ENCODE results near the gene MCRIP2.
"Not testable (repeated sequence)": the region's sequence is repeated elsewhere in the genome, so short reads cannot be mapped to it uniquely, and the experiment has no call there.

MCRIP2 gene, protein sequence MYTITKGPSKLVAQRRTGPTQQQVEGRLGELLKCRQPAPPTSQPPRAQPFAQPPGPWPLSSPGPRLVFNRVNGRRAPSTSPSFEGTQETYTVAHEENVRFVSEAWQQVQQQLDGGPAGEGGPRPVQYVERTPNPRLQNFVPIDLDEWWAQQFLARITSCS

DNA sequence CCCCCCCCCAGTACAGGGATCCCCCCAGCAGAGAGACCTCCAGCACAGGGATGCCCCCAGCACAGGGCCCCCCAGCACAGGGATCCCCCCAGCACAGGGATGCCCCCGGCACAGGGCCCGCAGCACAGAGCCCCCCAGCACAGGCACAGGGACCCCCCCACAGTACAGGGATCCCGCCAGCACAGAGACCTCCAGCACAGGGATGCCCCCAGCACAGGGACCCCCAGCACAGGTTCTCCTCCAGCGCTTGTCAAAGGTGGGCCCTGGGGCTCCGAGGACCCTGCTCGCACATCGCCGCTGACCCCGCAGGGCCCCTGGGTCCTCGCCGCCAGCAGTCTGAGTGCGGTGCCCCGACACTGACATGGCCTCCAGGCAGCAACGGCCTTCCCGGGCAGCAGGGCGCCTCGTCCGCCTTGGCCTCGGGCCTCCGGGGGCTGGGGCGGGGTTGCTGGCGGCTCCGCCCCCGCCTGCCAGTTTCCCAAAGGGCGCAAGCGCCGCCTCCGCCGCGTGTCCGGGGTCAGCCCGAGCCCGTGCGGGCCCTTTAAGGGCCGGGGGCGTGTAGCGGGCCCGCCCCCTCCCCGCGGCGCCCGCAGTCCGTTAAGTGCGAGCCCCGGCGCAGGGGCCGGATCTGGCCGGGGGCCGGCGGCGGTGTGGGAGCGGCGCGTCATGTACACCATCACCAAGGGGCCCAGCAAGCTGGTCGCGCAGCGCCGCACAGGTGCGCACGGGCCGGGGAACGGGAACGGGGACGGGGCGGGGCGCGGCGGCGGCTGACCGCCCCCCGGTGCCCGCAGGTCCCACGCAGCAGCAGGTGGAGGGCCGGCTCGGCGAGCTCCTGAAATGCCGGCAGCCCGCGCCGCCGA lies at the start of gene MCRIP2:
Gene MCRIP2, plus strand, starts transcription at position 503 of the 863 bp plus-strand sequence. Its CDS starts 164 bp downstream, at position 667.
- DNase-seq: peak; percentile 69 to 85

DNA sequence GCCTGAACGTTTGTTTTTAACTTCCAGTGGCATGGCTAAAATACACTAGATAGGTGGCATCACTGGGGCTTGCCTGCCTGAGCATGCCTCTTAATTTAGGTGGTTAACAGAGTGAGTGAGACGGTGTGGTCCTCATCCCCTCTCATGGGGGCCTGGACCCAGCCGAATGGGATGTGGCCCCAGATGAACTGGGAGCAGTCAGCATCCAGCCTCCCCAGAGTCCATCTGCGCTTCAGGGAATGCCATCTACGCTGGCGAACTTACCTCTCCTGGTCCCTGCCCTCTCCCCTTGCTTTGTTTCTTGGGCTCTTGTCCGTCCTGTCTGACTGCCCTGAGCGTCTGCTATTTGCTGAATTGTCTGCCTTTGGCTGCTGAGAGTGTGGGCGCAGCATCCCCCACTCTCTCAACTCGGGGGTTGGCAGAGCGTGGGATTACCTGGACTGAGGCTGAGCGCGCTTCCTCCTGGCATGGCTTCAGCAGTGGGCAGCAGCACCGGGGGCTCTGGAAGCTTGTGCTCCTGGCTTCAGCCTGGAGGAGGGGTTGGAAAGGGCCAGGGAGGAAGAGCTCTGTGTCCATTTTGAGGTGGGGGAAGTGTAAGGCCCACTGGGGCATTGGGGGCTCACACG lies 49.6 kb upstream of the MCRIP2 start:
- DNase-seq: no peak

DNA sequence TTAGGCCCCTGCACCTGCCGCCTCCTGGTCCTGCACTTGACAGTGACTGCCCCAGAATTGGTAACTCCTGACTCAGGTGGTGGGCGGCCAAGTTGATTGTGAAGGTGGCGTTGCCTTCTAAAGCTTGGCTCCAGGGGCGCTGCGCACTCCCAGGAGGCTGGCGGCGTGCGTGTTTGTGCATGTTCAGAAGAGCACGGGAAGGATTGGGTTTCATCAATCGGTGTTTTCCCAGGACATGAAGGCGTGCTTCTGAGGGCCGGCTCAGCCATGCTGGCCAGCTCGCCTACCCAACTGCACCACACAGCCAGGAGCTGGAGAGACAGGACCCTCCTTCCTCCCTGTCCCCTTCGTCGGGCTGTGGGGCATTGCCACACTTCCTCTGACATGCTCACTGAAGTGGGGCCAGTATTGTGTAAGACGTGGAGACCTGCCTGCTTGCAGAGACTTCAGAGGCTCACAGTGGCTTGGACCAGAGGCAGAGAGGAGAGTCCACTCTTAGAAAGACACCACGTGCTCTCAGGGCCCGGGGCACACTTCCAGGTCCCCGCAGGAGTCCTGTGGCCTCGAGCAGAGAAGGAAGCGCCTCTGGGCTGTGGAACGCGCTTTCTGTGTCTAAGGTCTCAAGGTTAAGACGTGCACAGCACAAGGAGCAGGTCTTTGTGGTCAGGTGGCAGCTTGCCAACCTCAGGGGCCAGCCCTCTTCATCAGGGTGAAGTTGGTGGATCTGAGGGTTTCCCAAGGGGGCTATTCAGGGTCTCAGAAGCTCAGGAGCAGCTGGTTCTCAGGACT lies 48.9 kb upstream of the MCRIP2 start:
- DNase-seq: no peak

DNA sequence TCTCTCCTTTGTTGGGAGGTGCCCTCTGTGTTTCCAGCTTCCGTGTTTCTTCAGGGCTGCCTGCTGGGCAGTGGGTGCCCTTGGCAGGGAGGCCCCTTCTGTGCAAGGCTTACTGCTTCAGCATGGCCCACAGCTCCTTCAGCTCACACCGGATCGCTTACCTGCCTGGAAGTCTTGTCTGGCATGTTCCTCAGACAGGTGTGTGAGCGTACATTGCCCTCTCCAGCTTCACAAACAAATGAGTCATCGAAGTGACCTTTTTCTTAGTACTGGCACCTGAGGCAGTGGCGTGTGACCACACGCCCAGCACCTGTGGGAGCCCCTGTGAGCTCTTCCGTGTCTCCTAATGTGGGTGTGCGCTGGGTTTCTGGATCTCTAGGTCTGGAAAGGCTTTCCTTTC lies 48.2 kb upstream of the MCRIP2 start:
- DNase-seq: no peak

DNA sequence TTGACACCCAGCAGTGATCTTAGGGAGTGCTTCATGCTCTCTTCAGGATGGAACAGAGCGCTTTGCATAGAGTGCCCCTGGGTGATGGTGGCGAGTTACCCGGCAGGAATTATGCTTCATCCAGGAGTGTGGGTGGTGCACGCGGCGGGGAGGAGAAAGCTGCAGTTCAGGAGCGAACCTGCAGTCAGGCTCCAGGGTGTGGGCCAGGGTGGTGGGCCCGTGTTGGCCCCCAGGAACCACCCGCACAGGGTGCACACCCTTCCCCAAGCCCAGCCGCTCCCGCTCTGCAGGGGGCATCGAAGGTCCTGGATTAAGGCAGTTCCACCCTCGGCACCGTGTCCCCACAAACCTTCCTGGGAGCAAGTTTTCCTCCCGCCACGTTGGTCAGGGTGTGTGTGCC lies 47.8 kb upstream of the MCRIP2 start:
- no peak for DNase-seq

DNA sequence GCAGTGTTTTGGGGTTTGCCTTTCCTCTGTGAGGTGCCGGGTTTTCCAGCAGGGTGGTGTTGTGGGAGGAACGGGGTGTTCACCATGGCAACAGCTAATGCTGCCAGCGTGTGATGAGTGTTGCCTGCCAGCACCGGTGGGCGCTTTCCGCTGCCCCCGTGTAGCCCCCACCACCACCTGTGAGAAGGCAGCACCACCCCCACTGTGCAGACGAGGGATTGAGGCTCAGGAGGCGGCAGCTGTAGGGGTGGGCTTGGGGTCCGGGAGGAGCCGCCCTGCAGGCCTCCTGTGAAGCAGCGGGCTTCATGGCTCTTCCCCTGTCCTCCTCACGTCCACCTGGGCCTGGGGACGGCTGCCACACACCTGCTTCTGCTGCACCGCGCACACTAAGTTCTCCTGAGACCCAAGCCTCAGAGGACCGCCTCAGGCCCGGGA lies 46.5 kb upstream of the MCRIP2 start:
- no peak for DNase-seq

DNA sequence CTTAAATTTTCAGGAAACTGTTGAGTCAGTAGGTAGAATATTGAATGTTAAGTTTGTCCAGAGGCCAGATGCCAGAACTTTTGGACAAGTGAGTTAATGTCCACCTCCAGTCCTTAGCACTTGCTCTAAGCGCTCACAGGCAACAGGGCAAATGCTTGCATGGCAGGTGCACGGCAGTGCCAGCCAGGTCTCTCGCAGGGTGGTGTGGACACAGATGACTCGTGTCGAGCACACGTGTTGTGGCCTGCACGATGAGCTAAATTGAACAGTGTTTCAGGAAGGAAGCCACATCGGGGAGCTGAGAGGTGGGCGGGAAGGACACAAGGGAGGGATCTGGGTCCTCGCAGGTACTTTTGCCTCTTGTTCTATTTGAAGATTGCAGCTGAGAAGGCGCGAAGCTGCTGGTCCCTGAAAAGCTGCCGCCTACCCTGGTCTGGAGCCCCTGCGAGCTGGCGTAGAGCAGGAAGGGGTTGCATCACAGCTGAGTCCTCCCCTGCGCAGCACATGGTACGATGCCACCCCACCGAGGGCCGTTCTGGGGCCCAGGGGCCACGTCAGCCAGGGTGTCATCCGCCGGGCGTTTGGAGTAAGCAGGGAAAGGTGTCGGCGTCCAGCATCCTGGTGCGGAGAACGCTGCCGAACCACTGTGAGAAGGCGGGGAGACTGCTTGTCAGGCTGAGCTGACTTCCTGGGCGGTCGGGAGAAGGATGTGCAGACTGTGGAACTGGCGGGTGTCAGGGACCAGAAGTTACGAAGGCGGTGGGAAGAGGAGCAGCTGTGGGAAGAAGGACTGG lies 45.5 kb upstream of the MCRIP2 start:
- no peak for DNase-seq

DNA sequence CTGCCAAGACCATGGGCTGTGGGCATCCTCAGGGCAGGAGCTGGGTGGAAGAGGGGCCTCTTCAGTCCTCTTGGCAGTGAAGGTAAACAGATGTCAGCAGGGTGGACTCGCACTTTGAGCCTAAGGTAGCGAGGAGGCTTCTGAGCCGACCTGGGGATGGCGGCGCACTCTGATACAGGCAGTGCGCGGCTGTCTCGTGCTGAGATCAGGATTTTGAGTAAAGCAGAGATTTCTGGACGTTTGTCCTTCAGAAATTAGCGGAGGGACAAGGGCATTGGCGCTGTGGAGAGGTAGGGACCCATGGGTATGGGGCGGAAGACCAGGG lies 44.9 kb upstream of the MCRIP2 start:
- no peak for DNase-seq

DNA sequence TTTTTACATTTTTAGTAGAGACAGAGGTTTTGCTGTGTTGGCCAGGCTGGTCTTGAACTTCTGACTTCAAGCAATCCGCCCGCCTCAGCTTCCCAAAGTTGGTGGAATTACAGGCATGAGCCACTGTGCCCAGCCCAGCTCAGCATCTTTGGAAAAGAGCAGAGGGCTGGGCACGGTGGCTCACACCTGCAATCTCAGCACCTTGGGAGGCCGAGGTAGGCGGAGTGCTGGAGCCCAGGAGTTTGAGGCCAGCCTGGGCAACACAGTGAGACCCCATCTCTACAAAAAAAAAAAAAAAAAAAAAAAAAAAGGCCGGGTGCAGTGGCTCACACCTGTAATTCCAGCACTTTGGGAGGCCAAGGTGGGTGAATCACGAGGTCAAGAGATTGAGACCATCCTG lies 44.0 kb upstream of the MCRIP2 start:
- DNase-seq: not testable (repeated sequence)

DNA sequence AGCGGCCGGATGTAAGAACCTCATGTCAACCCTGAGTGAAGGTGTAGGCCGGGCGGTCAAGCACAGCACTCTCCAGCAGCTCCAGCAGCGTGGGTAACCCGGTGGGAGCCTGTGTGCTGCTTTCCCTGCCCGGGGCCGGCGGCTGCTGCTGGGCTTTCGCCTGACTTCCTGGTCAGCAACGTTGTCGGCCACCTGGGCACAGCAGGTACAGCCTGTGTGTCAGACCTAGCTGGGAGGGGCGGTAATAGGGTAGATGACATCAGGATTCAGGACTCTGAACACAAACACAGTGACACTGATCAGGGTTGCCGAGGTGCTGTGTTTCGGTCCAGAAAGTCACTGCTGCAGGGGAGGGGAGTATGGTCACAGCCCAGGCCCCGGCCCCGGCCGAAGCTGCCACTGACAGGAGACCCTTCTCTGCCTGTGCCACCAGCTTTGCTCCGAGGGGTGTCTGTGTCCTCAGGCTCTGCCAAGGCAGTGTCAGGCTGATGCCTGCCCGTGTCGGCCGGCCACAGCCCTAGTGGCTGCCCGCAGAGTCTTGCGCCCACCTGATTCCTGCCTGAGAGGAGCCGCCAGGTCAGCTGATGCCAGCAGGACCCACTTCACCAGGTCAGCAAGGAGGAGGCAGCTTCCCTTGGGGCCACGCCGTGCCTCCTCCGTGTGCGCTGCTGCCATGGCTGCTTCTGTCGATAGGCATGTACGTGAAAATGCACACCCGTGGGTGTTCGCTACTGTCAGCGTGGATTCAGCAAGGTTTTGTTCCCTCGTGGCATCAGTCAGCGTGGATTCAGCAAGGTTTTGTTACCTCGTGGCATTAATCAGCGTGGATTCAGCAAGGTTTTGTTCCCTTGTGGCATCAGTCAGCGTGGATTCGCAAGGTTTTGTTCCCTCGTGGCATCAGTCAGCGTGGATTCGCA lies 42.5 kb upstream of the MCRIP2 start:
- DNase-seq: no peak

DNA sequence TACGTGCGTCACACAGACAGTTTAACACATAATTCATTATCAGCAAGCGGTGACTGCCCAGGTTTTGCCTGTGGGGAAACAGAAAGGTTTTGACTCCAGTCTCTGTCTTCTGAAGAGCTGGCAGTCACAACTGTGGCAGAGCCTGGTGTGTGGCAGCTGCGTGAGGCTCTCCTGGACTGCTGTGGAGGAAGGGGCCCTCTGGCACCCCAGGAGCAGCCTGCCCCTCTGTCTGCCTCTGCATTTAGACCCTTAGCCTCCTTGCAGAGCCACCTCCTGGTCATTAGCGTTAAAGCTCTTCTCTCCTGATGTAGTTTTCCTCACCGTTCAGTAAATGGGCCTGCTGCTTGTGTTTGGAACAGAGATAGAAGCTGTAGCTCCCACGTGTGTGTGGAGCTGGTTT lies 40.8 kb upstream of the MCRIP2 start:
- DNase-seq: no peak

DNA sequence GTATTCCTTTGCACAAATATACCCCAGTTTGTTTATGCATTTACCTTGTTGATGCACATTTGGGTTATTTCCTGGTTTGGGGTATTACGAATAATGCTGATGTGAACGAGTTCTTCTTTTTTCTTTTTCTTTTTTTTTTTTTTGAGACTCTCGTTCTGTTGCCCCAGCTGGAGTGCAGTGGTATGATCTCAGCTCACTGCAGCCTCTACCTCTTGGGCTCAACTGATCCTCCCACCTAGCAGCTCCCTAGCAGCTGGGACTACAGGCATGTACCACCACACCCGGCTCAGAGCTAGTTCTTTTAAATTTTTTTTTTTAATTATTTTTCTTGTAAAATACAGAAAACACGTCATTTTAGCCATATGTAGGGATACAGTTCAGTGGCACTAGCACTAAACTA lies 37.7 kb upstream of the MCRIP2 start:
- no peak for DNase-seq

DNA sequence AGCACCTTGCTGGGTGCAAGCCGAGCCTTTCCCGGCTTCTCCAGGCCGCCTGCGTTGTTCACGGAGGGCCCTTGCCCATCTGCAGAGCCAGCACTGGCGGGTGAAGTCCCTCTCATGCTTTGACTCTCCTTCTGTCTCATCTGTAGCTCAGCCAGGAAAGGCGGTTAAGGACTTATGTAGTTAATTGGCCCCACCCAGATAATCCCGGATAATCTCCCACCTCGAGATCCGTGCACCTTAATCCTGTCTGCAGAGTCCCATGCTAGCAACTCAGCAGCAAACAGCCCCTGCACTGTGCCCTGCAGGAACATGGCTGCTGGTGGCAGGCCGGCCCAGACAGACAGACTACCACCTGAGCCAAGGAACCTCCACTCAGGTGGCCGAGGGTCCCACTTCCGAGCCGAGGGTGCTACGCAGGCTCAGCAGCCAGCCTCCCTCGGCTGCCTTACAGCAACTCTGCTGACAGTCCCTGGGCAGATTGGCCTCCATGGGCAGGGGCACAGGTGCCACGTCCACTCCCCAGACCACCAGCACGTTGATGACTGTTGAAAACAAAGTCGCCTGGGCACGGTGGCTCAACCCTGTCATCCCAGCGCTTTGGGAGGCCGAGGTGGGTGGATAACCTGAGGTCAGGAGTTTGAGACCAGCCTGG lies 34.8 kb upstream of the MCRIP2 start:
- DNase-seq: no peak

DNA sequence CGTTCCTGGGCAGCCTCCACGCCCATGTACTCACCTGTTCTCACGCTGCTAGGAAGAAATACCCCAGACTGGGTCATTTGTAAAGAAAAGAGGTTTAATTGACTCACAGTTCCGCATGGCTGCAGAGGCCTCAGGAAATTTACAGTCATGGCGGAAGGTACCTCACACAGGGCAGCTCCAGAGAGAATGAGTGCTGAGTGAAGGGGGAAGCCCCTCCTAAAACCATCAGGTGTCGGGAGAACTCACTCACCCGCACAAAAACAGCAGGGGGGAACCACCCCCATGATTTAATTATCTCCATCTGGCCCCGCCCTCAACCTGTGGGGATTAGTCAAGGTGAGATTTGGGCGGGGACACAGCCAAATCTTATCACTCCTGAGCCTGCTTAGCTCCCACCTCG lies 33.6 kb upstream of the MCRIP2 start:
- no peak for DNase-seq

DNA sequence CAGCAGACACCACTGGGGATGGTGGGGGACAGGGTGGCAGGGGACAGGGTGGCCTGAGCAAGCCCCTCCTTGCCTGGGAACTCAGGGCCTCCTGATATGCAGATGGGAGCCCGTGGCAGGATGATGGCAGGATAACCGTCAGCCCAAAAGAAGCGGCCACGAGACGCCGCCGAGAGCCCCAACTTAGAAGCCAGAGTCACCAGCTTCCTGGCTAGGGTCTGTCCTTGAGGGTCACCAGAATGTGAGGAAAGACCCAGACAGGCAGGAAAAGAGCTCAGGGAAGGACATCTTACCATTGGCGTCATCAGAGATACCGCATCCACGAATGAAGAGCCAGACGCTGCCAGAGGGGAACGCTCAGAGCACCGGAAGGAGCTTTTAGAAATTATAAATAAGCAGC lies 32.3 kb upstream of the MCRIP2 start:
- DNase-seq: no peak

DNA sequence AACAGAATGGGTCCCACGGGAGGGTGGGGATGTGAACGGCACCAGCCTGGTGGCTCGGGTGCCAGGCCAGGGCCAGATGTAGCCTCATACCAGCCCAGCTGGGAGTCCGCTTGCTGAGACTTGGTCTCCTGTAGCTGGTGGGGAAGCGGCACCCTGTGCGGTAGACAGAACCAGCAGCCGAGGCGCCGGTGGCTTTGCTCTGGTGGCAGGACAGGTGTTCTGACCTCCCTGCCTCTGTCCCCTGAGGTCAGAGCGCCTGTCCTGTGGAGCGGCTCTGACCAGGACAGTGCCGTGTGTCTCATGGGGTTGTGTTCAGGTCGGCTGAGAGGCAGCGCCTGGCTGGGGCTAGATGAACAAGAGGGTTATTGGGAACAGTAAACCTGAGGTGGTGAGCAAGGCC lies 31.6 kb upstream of the MCRIP2 start:
- no peak for DNase-seq

DNA sequence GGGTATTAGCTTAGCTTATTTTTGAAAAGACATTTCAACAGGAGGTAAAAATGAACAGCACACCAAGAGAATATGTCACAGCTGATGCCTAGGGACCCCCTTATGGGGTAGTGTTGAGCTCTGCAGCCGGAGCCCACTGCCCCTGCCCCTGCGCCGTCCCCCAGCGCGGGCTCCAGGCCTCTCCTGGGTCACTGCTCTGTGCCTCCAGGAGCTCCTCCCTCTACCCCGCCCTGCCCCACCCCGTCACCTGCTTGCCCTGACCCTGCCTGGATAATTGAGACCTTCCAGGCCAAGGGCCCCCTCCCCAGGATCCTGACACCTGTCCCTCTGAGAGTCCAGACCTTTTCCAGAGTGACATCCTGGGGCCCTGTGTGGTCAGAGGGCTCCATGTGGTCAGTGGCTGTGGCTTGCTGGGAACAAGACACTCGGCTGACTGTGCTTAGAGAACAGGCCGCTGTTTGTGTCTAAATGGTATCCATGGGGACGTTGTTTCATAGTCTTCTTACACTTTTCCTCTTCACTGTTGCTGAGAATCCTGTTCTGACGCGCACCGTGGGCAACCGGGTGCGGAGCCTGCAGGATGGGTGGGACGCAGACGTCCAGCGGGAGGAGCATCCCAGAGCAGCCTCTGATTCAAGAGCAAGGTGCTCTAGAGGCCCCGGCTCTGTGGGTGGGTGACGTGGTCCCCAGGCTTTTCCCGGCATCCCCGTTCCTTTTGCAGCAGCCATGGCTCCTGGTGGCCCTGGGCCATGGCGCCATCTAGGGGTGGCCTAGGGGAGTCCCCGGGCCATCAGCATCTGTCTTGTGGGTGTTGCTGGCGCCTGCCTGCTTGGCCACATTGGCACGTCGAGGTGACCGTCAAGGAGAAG lies 30.9 kb upstream of the MCRIP2 start:
- no peak for DNase-seq

DNA sequence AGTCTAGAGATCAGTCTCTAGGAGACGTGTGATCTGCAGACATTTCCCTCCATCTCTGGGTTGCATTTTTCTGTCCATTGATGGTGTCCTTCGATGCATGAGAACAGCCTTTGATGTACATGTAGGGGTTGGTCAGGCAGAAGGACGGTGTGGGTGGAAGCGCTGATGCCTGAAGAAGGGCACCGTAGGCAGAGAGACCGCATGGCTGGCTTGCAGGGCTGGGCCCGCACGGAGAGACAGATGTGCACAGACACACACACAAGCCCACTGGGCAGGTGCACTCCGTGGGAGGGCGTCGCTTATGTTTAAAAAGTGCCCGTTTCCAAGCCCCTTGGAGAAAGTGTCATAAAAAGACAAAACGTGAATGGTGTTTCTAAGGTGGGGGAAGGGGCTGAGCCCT lies 26.5 kb upstream of the MCRIP2 start:
- no peak for DNase-seq

DNA sequence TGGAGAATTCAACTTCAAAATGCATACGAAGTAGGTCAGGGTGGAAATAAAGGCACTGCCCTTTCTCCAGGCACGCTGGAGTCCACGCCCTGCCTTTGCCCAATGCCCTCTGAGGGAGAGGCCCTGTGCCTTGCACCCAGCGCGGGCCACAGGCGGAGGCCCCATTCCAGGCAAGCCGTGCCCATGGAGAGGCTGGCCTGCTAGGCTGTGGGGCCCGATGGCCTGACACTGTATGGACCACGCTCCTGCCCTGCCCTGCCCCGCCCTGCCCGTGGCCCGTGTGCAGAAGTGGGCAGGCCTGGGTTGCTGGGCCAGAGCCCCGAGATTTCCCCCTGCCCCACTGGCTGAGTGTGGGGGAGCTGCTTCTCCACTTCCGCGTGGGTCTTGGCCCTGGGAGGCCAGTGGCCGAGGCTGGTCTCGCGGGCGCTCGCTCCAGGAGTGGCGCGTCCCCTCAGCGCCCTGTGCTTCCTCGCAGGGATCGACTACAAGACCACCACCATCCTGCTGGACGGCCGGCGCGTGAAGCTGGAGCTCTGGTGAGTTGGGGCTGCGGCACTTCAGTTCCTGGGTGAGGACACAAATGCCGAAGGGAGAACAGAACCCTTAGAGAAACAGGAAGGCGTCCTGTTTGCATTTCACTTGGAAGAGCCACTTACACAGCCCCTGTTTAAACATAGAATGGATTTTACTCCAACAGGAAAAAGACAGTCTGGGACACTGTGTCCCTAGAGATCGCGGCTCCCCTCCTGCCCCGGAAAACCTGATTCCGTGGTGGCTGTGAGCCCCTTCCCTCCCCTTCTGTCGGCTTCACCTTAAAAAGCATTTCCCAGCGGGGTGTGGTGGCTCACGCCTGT lies 24.7 kb upstream of the MCRIP2 start:
- DNase-seq: no peak
